Measurements from ENCODE around the gene CLMP. TPM values are rescaled to one million over a fixed set of nuclear protein-coding genes. Genes with fewer than 3 reads are reported as not detected.

The CLMP gene
- polyA plus RNA-seq (2013, experiment 1 of 2): 14.7 TPM
- 12.2 TPM for polyA plus RNA-seq (2013, experiment 2 of 2)

GRCh38 chr11:123195188-123196059 is at the start of gene CLMP:
TSS of gene CLMP (minus strand) at chr11:123195248. CDS start at chr11:123194940, 308 bp downstream.
- H3K9ac ChIP-seq (ENCODE audit: low read depth, low read length): peak within 1 kb of the TSS; percentile 82
- peak within 1 kb of the TSS; percentile 83 for H3K4me3 ChIP-seq (ENCODE audit: low read length)
- 2% methylated on average over 50 of the region's 53 CpGs for WGBS
- peaks cover 41% of the 10 kb centered on the region for H3K4me1 ChIP-seq (ENCODE audit: insufficient read depth, low read length)
- no peaks in the 10 kb centered on the region for H3K36me3 ChIP-seq (ENCODE audit: insufficient read depth, low read length)
- H3K27me3 ChIP-seq (ENCODE audit: insufficient read depth, low read length): peaks cover 18% of the 10 kb centered on the region
- H3K9me3 ChIP-seq (ENCODE audit: insufficient read depth, low read depth, low read length): no peaks in the 10 kb centered on the region
- H3K27ac ChIP-seq (ENCODE audit: low read depth, low read length): peak within 1 kb of the TSS; percentile 73

- no peak overlapping the region for H3K9ac ChIP-seq (ENCODE audit: low read depth, low read length)
- H3K36me3 ChIP-seq (ENCODE audit: insufficient read depth, low read length): no peaks in the 10 kb centered on the region
- H3K4me3 ChIP-seq (ENCODE audit: low read length): no peak overlapping the region
- H3K9me3 ChIP-seq (ENCODE audit: insufficient read depth, low read depth, low read length): no peaks in the 10 kb centered on the region
- H3K4me1 ChIP-seq (ENCODE audit: insufficient read depth, low read length): peaks cover 8% of the 10 kb centered on the region
- no peak overlapping the region for H3K27ac ChIP-seq (ENCODE audit: low read depth, low read length)
- 94% methylated on average over 11 of the region's 11 CpGs for WGBS
- no peaks in the 10 kb centered on the region for H3K27me3 ChIP-seq (ENCODE audit: insufficient read depth, low read length)
These were observed 47.0 kb upstream of the CLMP start for GRCh38 chr11:123241874-123242543.

GRCh38 chr11:123241294-123241693 is 46.2 kb upstream of the CLMP start:
- 84% methylated on average over 1 of the region's 1 CpG for WGBS
- no peaks in the 10 kb centered on the region for H3K36me3 ChIP-seq (ENCODE audit: insufficient read depth, low read length)
- no peaks in the 10 kb centered on the region for H3K9me3 ChIP-seq (ENCODE audit: insufficient read depth, low read depth, low read length)
- H3K4me3 ChIP-seq (ENCODE audit: low read length): no peak overlapping the region
- H3K4me1 ChIP-seq (ENCODE audit: insufficient read depth, low read length): peaks cover 8% of the 10 kb centered on the region
- H3K27ac ChIP-seq (ENCODE audit: low read depth, low read length): no peak overlapping the region
- no peak overlapping the region for H3K9ac ChIP-seq (ENCODE audit: low read depth, low read length)
- H3K27me3 ChIP-seq (ENCODE audit: insufficient read depth, low read length): no peaks in the 10 kb centered on the region

GRCh38 chr11:123239191-123240150 is 44.4 kb upstream of the CLMP start:
- Histone ChIP-seq H3K27ac (ENCODE audit: low read depth, low read length) (no peak overlapping the region), H3K9me3 (ENCODE audit: insufficient read depth, low read depth, low read length) (no peaks in the 10 kb centered on the region), H3K4me3 (ENCODE audit: low read length) (no peak overlapping the region), H3K27me3 (ENCODE audit: insufficient read depth, low read length) (no peaks in the 10 kb centered on the region), H3K36me3 (ENCODE audit: insufficient read depth, low read length) (no peaks in the 10 kb centered on the region), H3K4me1 (ENCODE audit: insufficient read depth, low read length) (peaks cover 8% of the 10 kb centered on the region), H3K9ac (ENCODE audit: low read depth, low read length) (no peak overlapping the region)
- 86% methylated on average over 15 of the region's 15 CpGs for WGBS

- H3K9me3 ChIP-seq (ENCODE audit: insufficient read depth, low read depth, low read length): no peaks in the 10 kb centered on the region
- no peak overlapping the region for H3K27ac ChIP-seq (ENCODE audit: low read depth, low read length)
- no peak overlapping the region for H3K9ac ChIP-seq (ENCODE audit: low read depth, low read length)
- H3K4me1 ChIP-seq (ENCODE audit: insufficient read depth, low read length): no peaks in the 10 kb centered on the region; the same call in 1 of the 2 replicates
- H3K4me3 ChIP-seq (ENCODE audit: low read length): no peak overlapping the region
- no peaks in the 10 kb centered on the region for H3K27me3 ChIP-seq (ENCODE audit: insufficient read depth, low read length)
- H3K36me3 ChIP-seq (ENCODE audit: insufficient read depth, low read length): no peaks in the 10 kb centered on the region
- WGBS: 94% methylated on average over 1 of the region's 1 CpG
These were observed 43.2 kb upstream of the CLMP start for GRCh38 chr11:123238297-123238696.

GRCh38 chr11:123236879-123237278 is 41.8 kb upstream of the CLMP start:
- WGBS: 95% methylated on average over 3 of the region's 3 CpGs
- H3K27me3 ChIP-seq (ENCODE audit: insufficient read depth, low read length): no peaks in the 10 kb centered on the region
- H3K9me3 ChIP-seq (ENCODE audit: insufficient read depth, low read depth, low read length): no peaks in the 10 kb centered on the region

GRCh38 chr11:123235656-123236261 is 40.7 kb upstream of the CLMP start:
- Histone ChIP-seq H3K27ac (ENCODE audit: low read depth, low read length) (no peak overlapping the region), H3K4me1 (ENCODE audit: insufficient read depth, low read length) (peaks cover 5% of the 10 kb centered on the region; the same call in 1 of the 2 replicates), H3K9ac (ENCODE audit: low read depth, low read length) (no peak overlapping the region), H3K9me3 (ENCODE audit: insufficient read depth, low read depth, low read length) (no peaks in the 10 kb centered on the region), H3K27me3 (ENCODE audit: insufficient read depth, low read length) (no peaks in the 10 kb centered on the region), H3K4me3 (ENCODE audit: low read length) (no peak overlapping the region), H3K36me3 (ENCODE audit: insufficient read depth, low read length) (no peaks in the 10 kb centered on the region)
- 94% methylated on average over 12 of the region's 12 CpGs for WGBS

More at GRCh38 chr11:123236879-123237278, 41.8 kb upstream of the CLMP start:
- no peaks in the 10 kb centered on the region for H3K36me3 ChIP-seq (ENCODE audit: insufficient read depth, low read length)
- H3K4me3 ChIP-seq (ENCODE audit: low read length): no peak overlapping the region
- H3K9ac ChIP-seq (ENCODE audit: low read depth, low read length): no peak overlapping the region
- no peaks in the 10 kb centered on the region; the same call in 1 of the 2 replicates for H3K4me1 ChIP-seq (ENCODE audit: insufficient read depth, low read length)
- no peak overlapping the region for H3K27ac ChIP-seq (ENCODE audit: low read depth, low read length)

GRCh38 chr11:123235117-123235655 is 40.1 kb upstream of the CLMP start:
- WGBS: 65% methylated on average over 12 of the region's 12 CpGs
- no peak overlapping the region for H3K4me3 ChIP-seq (ENCODE audit: low read length)

GRCh38 chr11:123233975-123234334 is 38.9 kb upstream of the CLMP start:
- Histone ChIP-seq H3K4me1 (ENCODE audit: insufficient read depth, low read length) (peaks cover 7% of the 10 kb centered on the region; the same call in 1 of the 2 replicates), H3K9ac (ENCODE audit: low read depth, low read length) (no peak overlapping the region), H3K9me3 (ENCODE audit: insufficient read depth, low read depth, low read length) (no peaks in the 10 kb centered on the region), H3K27ac (ENCODE audit: low read depth, low read length) (no peak overlapping the region), H3K4me3 (ENCODE audit: low read length) (no peak overlapping the region), H3K27me3 (ENCODE audit: insufficient read depth, low read length) (no peaks in the 10 kb centered on the region), H3K36me3 (ENCODE audit: insufficient read depth, low read length) (no peaks in the 10 kb centered on the region)
- 86% methylated on average over 3 of the region's 3 CpGs for WGBS

More at GRCh38 chr11:123235117-123235655, 40.1 kb upstream of the CLMP start:
- H3K27me3 ChIP-seq (ENCODE audit: insufficient read depth, low read length): no peaks in the 10 kb centered on the region
- no peaks in the 10 kb centered on the region for H3K36me3 ChIP-seq (ENCODE audit: insufficient read depth, low read length)
- no peak overlapping the region for H3K27ac ChIP-seq (ENCODE audit: low read depth, low read length)
- H3K9me3 ChIP-seq (ENCODE audit: insufficient read depth, low read depth, low read length): no peaks in the 10 kb centered on the region
- H3K4me1 ChIP-seq (ENCODE audit: insufficient read depth, low read length): peaks cover 5% of the 10 kb centered on the region; the same call in 1 of the 2 replicates
- H3K9ac ChIP-seq (ENCODE audit: low read depth, low read length): no peak overlapping the region

GRCh38 chr11:123233280-123233974 is 38.4 kb upstream of the CLMP start:
- H3K9ac ChIP-seq (ENCODE audit: low read depth, low read length): no peak overlapping the region
- H3K27ac ChIP-seq (ENCODE audit: low read depth, low read length): no peak overlapping the region
- H3K36me3 ChIP-seq (ENCODE audit: insufficient read depth, low read length): no peaks in the 10 kb centered on the region
- H3K27me3 ChIP-seq (ENCODE audit: insufficient read depth, low read length): no peaks in the 10 kb centered on the region
- H3K9me3 ChIP-seq (ENCODE audit: insufficient read depth, low read depth, low read length): no peaks in the 10 kb centered on the region
- peaks cover 12% of the 10 kb centered on the region for H3K4me1 ChIP-seq (ENCODE audit: insufficient read depth, low read length)
- no peak overlapping the region for H3K4me3 ChIP-seq (ENCODE audit: low read length)
- WGBS: 81% methylated on average over 6 of the region's 6 CpGs

Measured in HUES64 (cell line).